NCI-H146 (cell line): Measurements from ENCODE around the gene FRK.
A peak's percentile ranks its signal among the peaks of the same experiment; 100 is the strongest.
"Not testable (repeated sequence)": the region's sequence is repeated elsewhere in the genome, so short reads cannot be mapped to it uniquely, and the experiment has no call there.

Experiments used
- DNase-seq: peaks from one replicate; lab custom pipeline; 2025; lab: John Stamatoyannopoulos, UW

The FRK gene, protein sequence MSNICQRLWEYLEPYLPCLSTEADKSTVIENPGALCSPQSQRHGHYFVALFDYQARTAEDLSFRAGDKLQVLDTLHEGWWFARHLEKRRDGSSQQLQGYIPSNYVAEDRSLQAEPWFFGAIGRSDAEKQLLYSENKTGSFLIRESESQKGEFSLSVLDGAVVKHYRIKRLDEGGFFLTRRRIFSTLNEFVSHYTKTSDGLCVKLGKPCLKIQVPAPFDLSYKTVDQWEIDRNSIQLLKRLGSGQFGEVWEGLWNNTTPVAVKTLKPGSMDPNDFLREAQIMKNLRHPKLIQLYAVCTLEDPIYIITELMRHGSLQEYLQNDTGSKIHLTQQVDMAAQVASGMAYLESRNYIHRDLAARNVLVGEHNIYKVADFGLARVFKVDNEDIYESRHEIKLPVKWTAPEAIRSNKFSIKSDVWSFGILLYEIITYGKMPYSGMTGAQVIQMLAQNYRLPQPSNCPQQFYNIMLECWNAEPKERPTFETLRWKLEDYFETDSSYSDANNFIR

GRCh38 chr6:116060572-116061283 is at the start of gene FRK:
FRK (minus strand) TSS chr6:116060891; CDS start chr6:116060311, 580 bp downstream.
- peak; percentile 62 for DNase-seq

DNA sequence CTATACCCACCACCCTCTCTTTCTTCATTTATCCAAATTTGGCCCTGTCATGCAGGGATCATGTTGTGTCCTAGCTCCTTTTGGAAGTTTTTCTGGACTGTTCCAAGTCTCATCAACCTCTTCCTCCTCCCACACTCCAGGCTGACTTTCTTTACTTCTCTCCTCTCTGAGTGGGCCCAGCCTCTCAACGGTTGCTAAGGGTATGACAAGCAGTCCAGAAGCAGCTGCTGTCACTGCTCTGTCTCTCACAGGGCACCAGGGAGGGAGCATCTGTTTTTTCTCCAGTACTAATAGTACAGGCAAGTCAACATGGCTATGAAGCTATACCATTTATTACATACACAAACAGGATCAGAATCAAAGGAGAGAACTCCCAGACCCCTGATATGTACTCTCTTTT is 48.1 kb upstream of the FRK start:
- no peak for DNase-seq

DNA sequence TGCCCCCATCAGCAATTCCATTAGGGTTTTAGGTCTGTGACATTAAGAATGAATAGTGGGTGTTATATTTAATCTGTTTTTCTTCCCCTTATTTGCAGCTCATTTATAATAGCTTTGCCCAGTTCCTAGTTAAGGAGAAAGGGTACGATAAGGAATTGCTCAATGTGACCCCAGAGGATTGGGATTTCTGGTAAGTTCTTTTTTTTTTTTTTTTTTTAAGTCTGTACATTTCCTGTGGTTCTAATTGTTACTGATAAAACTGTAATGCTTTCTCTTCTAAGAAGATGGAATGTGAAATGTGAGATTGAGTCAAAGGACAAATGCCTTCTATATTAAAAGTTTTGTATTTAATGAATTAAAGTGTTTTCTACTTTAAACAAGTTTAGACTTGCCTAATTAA is 45.5 kb upstream of the FRK start:
- no peak for DNase-seq

DNA sequence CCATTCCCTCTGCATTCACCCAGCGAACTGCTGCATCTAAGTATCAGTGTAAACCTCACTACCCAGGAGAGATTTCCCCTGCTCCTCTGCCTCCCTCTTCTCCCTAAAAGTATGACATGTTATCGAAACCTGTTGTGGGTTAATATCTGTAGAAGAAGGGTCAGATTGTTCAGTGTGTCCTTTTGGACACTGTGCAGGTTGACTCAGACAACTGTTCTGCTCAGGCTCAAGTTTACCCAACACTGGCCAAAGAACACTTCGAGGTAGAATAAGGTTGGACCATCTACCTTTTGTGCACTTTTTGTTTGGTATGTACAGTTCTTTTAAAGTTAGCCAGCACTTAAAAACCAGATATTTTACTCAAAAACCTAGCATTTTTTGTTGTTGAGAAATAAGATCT is 44.6 kb upstream of the FRK start:
- DNase-seq, result no peak

DNA sequence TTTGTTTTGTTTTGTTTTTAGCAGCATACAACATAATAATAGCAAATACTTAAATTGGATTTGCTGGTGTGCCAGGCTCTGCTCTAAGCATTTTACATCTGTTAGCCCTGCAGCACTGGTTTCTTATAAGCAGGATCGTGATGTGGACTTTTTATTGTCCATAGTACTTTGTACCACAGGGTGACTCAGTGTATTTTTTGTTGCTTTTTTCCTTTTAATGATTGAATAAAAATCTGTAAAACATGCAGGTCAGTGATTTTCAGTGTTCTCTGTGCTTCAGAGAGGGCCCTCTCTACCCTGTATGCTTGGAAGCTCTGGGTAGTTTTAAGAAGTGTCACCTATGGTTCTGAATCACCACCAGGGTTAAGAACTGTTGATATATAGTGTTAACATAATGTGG is 43.9 kb upstream of the FRK start:
- no peak for DNase-seq

DNA sequence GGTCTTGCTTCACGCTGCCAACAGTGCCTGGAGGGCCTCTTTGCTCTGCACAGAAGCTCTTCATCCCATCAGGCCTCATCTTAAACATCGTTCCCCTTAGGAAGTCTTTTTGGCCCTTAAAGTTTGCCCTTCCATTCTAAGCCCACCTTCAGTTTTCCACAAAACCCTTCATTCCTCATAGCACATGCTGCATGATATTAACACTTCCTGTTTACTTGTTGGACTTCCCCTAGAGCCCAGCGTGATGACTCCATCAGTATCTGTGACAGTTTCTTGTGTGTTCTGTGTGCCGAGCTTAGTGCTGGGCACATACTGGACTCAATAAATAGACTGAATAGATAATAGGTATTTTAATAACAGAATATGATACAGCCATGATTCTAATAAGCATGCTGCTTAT is 42.2 kb upstream of the FRK start:
- no peak for DNase-seq

- DNase-seq, result no peak
Measured at GRCh38 chr6:116101790-116102189, 41.1 kb upstream of the FRK start.

DNA sequence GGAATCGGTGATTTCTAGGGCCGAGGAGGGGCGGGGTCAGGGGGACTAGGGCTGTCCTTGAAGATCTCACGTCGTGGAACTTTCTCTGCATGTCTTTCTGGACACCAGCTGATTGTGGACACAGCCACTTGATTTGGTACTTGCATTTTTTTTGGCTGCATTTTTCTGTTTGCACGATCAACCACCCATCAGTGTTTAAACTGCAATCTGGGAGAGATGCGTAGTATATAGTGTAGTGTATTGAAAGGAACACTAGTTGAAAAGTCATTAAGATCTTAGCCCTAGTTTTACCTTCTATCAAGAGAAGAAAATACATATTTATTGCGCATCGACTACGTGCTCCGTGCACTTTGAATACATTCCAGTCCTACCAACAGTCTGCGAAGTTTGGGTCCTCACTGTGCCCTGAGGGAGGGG is 40.6 kb upstream of the FRK start:
- DNase-seq, result no peak

DNA sequence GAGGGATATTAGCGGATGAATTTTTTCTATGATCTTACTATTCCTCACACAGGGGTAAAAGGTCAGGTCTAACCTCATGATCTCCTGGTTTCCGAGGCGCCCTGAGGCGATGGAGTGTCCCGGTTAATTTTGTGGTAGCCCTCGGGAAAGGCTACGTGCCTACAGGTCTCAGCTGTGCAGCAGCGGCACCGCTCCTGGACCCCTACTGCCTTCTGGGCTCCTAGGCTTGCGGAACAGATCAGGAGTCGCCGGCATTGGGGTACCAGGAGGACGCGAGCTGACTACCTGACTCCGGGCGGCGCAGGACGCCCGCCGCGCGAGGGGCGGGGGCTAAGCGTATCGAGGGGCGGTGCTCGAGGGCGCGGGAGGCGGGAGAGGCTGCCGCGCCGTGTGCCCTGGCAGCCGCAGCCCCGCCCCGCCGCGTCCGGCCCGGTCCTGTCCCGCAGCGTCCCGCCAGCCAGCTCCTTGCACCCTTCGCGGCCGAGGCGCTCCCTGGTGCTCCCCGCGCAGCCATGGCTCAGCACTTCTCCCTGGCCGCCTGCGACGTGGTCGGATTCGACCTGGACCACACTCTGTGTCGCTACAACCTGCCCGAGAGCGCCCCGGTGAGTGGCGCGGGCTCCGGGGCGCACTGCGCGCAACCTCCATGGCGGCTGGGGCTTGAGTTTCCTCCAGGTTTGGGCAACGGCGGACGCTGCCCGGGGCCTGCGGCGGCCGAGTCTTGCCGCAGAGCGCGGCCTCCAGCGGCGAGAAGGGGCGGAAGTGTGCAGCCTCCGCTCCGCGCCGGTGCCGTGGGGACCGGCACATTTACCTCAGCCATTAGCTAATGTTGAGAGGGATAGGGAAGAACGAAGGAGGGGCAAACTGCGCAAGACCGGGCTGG is 40.0 kb upstream of the FRK start, which contains the start of gene NT5DC1:
TSS of gene NT5DC1 (plus strand) at position 435 of the 883 bp plus-strand sequence. CDS start at position 513, 78 bp downstream.
- DNase-seq, result peak; percentile 89

DNA sequence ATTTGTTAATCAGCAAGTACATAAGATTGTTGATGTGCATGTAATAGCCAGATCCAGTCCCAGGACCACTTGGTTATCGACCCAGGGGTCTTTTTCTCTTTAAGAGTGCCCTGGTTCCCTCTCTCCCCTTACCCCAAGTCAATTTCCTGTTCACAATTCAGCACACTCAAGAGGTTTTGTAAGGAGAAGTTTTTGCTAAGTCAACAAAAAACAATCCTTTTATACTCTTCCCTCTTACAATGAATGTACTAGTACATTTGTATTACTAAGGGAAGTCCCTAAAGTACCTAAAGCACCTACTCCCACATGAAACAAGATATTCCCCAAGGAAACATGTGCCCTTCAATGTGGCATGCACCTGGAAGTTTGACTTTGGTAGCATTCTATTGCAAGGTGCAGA is 38.3 kb upstream of the FRK start:
- DNase-seq, result no peak

DNA sequence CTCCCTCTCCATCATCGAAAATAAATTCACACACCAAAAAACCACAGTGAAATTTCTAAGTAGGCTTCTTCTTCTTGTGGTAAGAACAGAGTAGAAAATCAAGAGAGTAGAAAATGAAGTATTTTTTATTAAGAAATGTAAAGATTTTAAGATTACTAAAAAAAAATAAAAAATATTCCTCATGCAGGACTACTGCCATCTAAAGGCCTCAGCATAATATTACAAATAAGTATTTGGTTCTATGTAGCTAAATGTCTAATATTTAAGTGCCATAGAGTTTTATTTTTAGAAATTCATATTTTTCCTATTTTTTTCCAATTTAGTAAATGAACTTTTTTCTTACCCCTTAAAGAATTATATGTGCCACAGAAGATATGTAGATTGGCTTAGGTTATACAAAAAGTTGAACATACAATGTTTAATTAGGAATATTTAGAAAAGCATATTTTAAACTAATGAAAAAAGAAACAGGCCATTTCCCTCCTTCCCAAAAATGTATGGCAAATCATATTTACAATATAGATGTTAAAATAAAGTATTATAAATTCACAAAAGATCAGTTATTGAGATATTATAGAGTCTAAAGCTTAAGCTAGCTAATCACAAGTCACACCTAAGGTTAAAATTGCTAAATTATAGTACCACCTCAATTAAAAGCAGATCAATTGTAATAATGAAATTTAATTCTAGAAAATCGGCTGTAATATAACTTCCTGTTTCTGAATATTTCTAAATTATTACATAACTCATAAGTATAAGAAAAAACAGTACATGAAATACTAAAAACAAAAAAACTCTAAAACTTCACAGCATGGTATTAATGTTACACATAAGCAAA is 36.5 kb upstream of the FRK start:
- DNase-seq, result no peak

DNA sequence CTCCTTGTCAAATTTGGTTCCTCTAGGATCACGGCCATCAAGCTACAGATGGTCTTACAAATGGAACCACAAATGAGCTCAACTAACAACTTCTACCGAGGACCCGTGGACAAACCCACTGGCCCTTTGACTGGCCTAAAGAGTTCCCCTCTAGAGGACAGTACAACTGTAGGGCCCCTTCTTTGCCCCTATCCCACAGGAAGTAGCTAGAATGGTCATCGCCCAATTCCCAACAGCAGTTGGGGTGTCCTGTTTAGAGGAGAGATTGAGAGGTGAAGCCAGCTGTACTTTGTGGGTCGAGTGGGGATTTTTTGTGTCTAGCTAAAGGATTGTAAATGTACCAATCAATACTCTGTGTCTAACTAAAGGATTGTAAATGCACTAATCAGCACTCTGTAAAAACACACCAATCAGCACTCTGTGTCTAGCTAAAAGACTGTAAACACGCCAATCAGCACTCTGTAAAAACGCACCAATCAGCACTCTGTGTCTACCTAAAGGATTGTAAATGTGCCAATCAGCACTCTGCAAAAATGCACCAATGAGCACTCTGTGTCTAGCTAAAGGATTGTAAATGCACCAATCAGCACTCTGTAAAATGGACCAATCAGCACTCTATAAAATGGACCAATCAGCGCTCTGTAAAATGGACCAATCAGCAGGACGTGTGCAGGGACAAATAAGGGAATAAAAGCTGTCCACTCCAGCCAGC is 35.5 kb upstream of the FRK start:
- DNase-seq, result not testable (repeated sequence)

DNA sequence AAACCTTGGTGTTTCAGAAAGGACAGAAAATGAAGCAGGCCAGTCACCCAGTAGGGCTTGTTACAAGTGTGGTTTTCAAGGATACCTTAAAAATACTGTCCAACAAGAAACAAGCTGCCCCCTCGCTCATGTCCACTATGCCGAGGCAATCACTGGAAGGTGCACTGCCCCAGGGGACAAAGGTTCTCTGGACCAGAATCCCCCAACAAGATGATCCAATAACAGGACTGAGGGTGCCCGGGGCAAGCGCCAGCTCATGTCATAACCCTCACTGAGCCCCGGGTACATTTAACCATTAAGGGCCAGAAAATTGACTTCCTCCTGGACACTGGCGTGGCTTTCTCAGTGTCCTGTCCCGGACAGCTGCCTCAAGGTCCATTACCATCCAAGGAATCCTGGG is 33.4 kb upstream of the FRK start:
- no peak for DNase-seq

GRCh38 chr6:116090251-116090650 is 29.6 kb upstream of the FRK start:
- DNase-seq, result no peak

DNA sequence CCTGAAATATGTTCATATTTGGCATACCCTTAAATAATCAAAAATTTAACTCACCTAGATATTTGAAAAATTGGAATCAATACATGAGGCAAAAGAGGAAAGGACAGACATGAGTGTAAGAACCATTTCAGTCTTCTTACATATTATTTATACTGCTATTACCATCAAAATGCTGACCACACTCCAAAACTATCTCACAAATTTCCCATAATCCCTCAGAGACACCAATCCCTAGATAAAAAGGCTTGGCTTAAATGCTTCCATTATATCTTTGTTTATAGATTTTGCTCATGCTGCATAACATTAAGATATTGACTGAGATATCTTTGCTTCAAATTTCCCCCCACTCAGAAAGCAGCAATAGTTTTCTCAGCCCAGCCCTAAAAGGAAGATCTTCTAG is 28.3 kb upstream of the FRK start:
- DNase-seq, result no peak

DNA sequence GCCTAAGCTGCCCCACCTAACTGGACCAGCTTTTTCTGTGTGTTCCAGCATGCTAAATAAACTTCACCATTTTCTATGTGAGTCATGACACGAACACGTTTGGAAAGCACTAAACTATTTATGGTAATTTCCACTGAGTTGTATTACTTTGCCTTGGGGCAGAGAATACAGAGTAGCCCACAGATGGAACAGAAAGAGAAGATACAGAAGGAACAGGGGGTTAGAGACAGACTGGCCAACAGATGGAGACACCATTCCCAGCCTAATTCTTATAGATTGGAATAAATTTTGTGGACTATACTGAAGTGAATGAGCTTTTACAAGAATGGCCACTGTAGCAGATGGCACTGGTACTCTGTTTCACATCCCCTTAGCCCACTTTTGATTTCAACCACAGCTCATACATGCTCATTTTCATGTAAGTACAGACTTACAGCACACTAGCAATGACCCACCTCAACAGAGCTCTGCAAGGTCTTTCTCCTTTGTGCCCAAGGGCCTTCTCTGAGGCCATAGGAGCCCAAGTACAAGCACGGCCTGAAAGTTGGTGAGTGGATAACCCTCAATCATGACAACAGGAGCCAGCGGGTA is 26.8 kb upstream of the FRK start:
- no peak for DNase-seq

DNA sequence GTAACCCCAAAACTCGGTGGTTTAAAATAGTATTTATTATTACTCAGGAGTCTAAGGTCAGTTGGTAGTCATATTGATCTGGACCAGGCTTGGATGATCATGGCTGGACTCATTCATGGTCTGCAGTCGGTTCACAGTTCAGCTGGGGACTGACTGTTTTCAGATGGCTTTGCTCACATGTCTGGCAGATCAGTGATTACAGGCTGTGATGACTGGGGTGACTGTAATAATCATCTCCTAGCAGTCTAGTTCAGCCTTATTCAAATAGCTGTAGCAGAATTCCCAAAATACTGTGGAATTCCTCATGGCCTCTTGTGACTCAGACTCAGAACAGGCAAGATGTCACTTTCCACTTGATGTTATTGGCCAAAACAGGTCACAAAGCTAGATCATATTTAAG is 23.6 kb upstream of the FRK start:
- no peak for DNase-seq

- no peak for DNase-seq
Measured at GRCh38 chr6:116083052-116083451, 22.4 kb upstream of the FRK start.

DNA sequence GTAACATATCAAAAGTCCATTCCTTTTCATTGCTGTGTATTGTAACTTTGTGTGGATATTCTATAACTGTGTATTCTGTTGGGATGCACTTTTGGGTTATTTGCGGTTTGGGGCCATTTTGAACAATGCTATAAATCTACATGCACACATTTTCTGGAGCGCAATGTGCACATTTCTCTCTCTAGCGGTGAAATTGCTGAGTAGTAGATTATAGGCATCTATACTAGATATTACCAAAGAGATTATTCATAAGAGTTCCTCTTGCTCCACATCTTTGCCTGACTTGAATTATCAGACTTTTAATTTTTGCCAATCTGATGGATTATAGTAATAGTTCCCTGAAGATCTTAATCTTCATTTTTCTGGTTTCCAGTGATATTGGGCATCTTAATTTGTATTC is 18.3 kb upstream of the FRK start:
- no peak for DNase-seq

DNA sequence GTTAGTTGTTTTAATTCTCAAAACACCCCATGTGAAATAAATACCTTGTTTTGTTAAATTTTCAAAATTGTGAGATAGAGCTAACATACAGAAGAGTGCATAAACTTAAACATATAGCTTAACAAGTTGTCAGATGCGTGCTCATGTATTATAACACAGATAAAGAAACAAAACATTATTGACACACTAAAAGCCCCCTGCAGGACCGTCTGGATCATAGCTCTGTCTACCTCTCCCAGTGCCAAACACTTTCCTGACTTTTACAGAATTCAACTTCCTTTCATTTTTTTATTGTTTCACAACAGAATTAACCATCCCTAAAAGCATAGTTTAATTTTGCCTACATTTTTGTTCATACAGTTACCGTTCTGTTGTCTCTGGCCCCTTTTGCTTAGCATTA is 17.8 kb upstream of the FRK start:
- no peak for DNase-seq
